ENCODE results near the gene SARDH.
"Not testable (repeated sequence)": the region's sequence is repeated elsewhere in the genome, so short reads cannot be mapped to it uniquely, and the experiment has no call there.

The SARDH gene

DNA sequence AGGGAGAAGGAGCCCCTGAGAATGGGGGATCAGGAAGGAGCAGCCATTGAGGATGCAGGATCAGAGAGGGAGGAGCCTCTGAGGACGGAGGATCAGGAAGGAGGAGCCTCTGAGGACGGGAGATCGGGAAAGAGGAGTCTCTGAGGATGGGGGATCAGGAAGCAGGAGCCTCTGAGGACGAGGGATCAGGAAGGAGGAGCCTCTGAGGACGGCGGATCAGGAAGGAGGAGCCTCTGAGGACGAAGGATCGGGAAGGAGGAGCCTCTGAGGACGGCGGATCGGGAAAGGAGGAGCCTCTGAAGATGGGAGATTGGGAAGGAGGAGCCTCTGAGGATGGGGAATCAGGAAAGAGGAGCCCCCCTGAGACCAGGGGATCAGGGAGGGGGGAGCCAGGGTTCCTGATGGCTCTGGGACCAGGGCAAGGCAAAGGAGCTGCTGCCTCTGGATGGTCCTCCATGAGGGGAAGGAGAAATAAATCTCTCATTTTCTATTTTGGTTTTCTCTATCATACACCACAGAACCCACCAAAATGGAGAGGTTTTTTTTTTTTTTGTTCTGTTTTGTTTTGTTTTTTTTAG lies 22.6 kb upstream of the SARDH start:
- no peak for DNase-seq (ENCODE audit: low spot score)

GRCh38 chr9:133759946-133760345 lies 21.8 kb upstream of the SARDH start:
- no peak for DNase-seq (ENCODE audit: low spot score)

- no peak for DNase-seq (ENCODE audit: low spot score)
These were observed 21.2 kb upstream of the SARDH start for GRCh38 chr9:133759146-133759900.

DNA sequence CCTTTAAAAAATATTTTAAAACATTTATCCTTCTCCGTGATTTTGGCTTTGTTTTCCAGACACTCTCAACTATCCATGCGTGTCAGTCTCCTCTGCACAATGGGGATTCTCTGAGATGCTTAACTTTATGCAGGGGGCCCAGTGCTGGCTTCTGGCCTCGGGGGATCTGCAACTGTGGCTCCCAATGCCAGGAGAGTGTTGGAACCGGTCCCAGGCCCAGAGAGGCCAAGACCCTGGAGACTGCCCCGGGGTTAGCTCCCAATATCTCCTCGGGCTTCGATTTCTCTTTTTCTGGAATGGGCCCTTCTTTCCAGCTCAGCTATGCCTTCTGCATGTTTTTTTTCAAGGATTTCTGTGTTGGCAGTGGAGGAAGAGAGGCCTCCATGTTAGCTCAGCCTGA lies 20.1 kb upstream of the SARDH start:
- no peak for DNase-seq (ENCODE audit: low spot score)

DNA sequence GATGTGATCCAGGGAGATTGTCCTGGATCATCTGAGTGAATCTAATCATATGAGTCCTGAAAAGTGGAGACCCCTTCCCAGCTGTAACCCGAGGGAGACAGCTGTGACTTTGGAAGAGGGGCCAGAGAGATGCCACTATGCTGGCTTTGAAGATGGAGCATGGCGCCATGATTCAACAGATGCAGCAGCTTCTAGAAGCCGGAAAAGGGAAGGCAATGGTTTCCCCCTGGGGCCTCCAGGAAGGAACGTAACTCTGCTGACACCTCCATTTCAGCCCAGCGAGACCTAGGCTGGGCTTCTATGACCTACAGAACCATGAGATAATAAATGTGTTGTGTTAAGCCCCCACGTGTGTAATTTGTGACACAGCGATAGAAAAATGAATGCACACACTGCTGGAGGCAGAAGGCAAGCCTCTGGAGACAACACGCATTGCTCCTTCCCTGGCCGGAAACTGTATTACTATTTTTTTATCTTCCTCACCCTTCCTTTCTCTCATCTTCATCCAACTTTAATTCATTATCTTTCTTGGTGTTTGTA lies 16.6 kb upstream of the SARDH start:
- DNase-seq (ENCODE audit: low spot score) = no peak

DNA sequence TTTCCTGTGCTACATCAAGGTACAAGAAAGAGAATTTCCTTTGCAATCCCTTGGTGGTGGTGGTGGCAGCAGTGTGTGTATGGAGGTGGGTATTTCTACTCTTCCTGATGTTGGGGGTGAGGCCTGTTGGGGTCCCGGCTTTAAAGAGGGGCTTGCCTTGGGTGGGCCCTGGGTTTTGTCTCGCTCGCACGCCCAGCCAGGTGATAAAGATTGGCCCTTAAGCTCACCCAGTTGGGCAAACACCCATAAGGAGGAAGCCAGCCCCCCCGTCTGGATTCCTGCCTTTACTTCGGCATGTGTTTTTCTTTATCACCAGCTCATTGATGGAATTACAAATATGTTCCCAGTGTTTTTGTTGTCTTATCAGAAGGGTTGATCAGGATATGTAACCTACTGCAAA lies 16.0 kb upstream of the SARDH start:
- no peak for DNase-seq (ENCODE audit: low spot score)

- DNase-seq (ENCODE audit: low spot score) = no peak
These were observed 14.7 kb upstream of the SARDH start for GRCh38 chr9:133752739-133753446.

DNA sequence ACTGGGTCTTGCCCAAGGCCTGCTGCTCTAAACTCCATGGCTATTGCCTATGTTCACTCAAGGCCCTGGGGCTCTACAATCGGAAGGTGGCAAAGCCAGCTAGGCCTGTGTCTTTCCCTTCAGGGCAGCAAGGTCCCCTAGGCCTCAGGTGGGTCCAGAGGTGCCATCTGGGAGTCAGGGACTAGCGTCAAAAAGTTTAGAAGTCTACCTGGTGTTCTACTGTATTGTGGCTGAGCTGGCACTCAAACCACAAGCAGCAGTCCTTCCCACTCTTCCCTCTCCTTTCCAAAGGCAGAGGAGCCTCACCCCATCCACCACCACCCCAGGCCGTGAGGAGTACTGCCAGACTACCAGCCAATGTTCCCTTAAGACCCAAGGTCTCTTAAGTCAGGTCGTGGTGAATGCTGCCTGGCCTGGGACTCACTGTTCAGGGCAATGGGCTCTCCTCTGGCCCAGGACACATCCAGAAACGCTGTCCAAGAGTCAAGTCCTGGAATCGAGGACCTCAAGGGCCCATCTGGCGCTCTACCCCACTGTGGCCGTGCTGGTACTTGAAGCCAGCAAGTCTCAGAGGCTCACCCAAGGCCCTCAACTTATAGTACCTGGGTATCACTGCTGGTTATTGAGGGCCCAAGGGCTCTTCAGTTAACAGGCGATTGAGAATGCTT lies 13.0 kb upstream of the SARDH start:
- no peak for DNase-seq (ENCODE audit: low spot score)

DNA sequence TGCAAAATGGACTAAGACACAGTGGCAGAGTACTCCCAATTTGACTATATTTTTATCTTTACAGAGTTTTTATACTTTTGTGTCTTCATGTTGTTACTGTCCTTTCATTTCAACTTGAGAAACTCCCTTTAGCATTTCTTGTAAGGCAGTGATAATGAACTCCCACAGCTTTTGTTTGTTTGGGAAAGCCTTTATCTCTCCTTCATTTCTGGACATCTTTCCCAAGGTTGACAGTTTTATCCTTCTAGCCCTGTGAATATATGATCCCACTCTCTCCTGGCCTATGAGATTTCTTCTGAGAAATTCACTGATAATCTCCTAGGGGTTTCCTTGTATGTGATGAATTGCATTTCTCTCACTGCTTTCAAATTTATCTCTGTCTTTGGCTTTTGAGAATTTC lies 9.2 kb upstream of the SARDH start:
- DNase-seq (ENCODE audit: low spot score) = no peak

- DNase-seq (ENCODE audit: low spot score) = not testable (repeated sequence)
These were observed 6.4 kb upstream of the SARDH start for GRCh38 chr9:133744528-133744927.

GRCh38 chr9:133742849-133743444 lies 4.8 kb upstream of the SARDH start:
- peak; percentile 64 for DNase-seq (ENCODE audit: low spot score)

DNA sequence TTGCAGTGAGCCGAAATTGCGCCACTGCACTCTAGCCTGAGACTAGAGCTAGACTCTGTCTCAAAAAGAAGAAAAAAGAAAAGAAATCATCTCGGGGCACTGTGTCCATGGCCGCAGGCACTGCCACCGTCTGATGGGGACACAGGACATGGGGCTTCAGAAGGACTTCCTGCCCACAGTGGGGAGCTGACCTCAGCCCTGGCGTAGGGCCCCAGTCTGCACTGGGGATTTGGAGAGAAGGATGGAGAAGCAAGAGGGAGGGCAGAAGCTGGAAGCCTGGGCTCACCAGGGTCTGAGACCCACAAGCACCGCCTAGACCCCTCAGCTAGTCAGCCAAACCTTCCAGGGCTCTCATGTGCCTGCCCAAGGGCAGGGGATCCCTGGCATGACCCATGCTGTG lies 4.1 kb upstream of the SARDH start:
- DNase-seq (ENCODE audit: low spot score) = no peak

DNA sequence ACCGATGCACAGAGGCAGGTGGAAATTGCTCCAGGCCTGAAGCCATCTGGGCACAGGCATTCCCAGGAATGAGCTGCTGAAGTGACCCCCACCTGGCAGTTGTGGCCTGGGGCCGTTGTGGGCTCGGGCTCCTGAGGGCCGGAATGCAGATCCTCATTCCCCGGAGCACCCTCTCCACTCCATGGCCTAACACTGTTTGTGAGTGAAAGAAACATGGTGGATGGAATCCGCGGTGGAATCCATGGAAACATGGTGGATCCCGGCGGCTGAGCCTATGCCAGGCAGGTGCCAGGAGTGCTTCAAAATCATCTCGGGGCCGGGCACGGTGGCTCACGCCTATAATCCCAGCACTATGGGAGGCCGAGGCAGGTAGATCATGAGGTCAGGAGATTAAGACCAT lies 3.6 kb upstream of the SARDH start:
- no peak for DNase-seq (ENCODE audit: low spot score)

- DNase-seq (ENCODE audit: low spot score) = no peak
These were observed 2.8 kb upstream of the SARDH start for GRCh38 chr9:133740911-133741310.

DNA sequence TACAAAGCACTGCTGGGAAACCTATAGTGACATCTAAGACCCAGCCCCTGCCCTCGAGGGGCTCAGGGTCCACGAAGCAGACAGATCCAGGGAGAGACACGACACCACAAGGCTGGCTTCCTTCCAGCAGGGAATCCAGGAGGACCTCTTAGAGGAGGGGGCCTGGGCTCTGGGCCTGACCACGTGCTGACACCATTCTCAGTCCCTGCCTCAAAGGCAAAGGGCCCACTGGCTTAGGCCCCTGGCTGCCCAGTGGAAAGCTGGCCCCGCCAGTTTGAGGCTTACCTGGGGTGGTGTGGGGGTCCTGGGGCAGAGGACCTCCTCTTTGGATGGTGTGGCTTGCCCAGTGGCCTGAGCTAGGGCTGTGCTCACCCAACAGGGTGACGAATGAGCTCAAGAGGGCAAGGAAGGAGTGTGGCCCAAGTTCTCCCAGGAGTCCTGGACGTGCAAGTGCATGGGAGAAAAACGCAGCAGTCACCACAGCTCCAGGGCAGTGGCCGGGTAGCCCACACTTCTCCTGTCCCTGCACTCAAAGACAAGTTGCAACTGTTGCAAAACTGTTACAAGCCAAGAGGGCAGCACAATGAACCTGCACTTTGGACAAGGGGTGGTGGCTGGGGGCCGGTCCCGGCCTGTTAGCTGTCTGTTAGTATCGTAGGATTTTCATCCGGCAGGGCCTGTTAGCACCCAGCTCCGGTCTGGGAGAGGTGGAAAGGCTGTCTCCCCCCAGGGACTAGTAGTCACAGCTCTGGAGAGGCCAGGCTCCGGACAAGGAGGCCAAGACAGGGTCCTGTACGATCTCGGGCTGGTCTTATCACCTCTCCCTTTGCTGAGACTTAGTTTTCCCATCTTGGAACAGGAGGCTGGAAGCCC lies 1.5 kb upstream of the SARDH start:
- no peak for DNase-seq (ENCODE audit: low spot score)

- DNase-seq (ENCODE audit: low spot score) = no peak
These were observed 581 bp upstream of the SARDH start for GRCh38 chr9:133738640-133739225.

GRCh38 chr9:133737071-133737773 lies 930 bp downstream of the SARDH start:
- no peak for DNase-seq (ENCODE audit: low spot score)

GRCh38 chr9:133735931-133736330 lies 2.2 kb downstream of the SARDH start:
- DNase-seq (ENCODE audit: low spot score) = no peak

- DNase-seq (ENCODE audit: low spot score) = no peak
These were observed 2.8 kb downstream of the SARDH start for GRCh38 chr9:133735415-133735775.
